ENCODE measurements around the gene PPP1R3A. TPM values are rescaled to one million over a fixed set of nuclear protein-coding genes. Genes with fewer than 3 reads are reported as not detected.

PPP1R3A gene
- total RNA-seq, 1 experiment from 2014 or later, result not detected

- no peak overlapping the region for H3K27ac Mint-ChIP-seq
- no peak overlapping the region for H3T11ph ChIP-seq (ENCODE audit: low read length)
- no peak overlapping the region for H2BK5ac ChIP-seq (ENCODE audit: insufficient read length, low read length)
- no peak overlapping the region for H3K23ac ChIP-seq (ENCODE audit: insufficient read length, low read depth, low read length)
- no peak overlapping the region for H3K27ac ChIP-seq (ENCODE audit: insufficient read length, low read depth, low read length)
- H4K91ac ChIP-seq (ENCODE audit: insufficient read length, low read depth, low read length), result no peak overlapping the region
- no peak overlapping the region for H3K14ac ChIP-seq (ENCODE audit: insufficient read depth, low read length)
- no peaks in the 10 kb centered on the region for H3K9me3 ChIP-seq (ENCODE audit: control insufficient read depth, low read depth, low read length)
- no peaks in the 10 kb centered on the region for H3K23me2 ChIP-seq (ENCODE audit: insufficient read length, low read depth, low read length, poor library complexity, severe bottlenecking)
- H3K27me3 Mint-ChIP-seq (ENCODE audit: low read depth), result no peaks in the 10 kb centered on the region; the same call in 1 of the 2 replicates
- no peak overlapping the region for H2AFZ ChIP-seq (ENCODE audit: low read length)
- H4K20me1 ChIP-seq (ENCODE audit: control insufficient read depth, insufficient read depth, insufficient read length), result no peaks in the 10 kb centered on the region
- WGBS (ENCODE audit: extremely low coverage, insufficient read length, low lambda C conversion rate), result no CpG with 5 or more reads among the region's 3 CpGs
- H3K4me1 Mint-ChIP-seq, result no peaks in the 10 kb centered on the region
- no peak overlapping the region for H3K18ac ChIP-seq (ENCODE audit: insufficient read length, low read depth, low read length)
- H4K5ac ChIP-seq (ENCODE audit: insufficient read length, low read depth, low read length), result no peak overlapping the region
- no peak overlapping the region for H4K8ac ChIP-seq (replicated peaks; ENCODE audit: insufficient read length, low read depth, low read length)
- no peak for TF ChIP-seq CTCF (conservative IDR thresholded peaks at IDR 0.05)
- no peaks in the 10 kb centered on the region for H3K79me2 ChIP-seq (ENCODE audit: insufficient read depth, low read length)
- H3K27me3 ChIP-seq (ENCODE audit: insufficient read depth, low read length), result no peaks in the 10 kb centered on the region
- no peak overlapping the region for H2BK20ac ChIP-seq (ENCODE audit: low read depth, low read length, poor library complexity, severe bottlenecking)
- no peak overlapping the region for H3K4ac ChIP-seq (ENCODE audit: low read depth, low read length)
- H3K9ac ChIP-seq (ENCODE audit: extremely low read depth, insufficient read length, low read length), result no peak overlapping the region
- H2BK120ac ChIP-seq (ENCODE audit: low read depth, low read length, poor library complexity, severe bottlenecking), result no peak overlapping the region
- H3K36me3 Mint-ChIP-seq (ENCODE audit: insufficient read depth in 1 of 3, low read depth in 3 of 3), result no peaks in the 10 kb centered on the region
- DNase-seq, result no peak
- H3K4me3 Mint-ChIP-seq, result no peak overlapping the region
- H3K79me1 ChIP-seq (ENCODE audit: insufficient read depth, low read depth, low read length, poor library complexity, severe bottlenecking), result no peaks in the 10 kb centered on the region
- no peak overlapping the region for H3K4me2 ChIP-seq (ENCODE audit: insufficient read depth, insufficient read length, low read length)
- no peak overlapping the region for H2AK5ac ChIP-seq (ENCODE audit: insufficient read length, low read length)
- no peak overlapping the region for H2BK15ac ChIP-seq (ENCODE audit: low read depth, low read length)
- H3K9me3 Mint-ChIP-seq, result no peaks in the 10 kb centered on the region
- H3K56ac ChIP-seq (ENCODE audit: insufficient read length, low read depth, low read length), result no peak overlapping the region
- no peaks in the 10 kb centered on the region for H3K4me1 ChIP-seq (ENCODE audit: insufficient read depth, low read length)
- no peak overlapping the region for H2BK12ac ChIP-seq (ENCODE audit: insufficient read length, low read depth, low read length)
These were observed 11.2 kb downstream of the PPP1R3A start for GRCh38 chr7:113907617-113908016.

Data from H9 (cell line).